OCI-LY7 (cell line): ENCODE results near the gene COL16A1.

Source experiments
- EZH2phosphoT487 ChIP-seq: fragments of 200-600 bp; sonication (generic); IDR thresholded peaks from 2 replicates; pipeline ENCODE4 v1.6.1; 2018; ENCODE audit warnings: low read depth, borderline replicate concordance, mild to moderate bottlenecking, mixed run types, antibody characterized with exemption, low read length, moderate library complexity, mixed read lengths
- TF ChIP-seq, protein P1 (sequence below): fragments of 200-600 bp; sonication (generic); conservative IDR thresholded peaks from 2 replicates; pipeline ENCODE4 v1.5.1; 2014; ENCODE audit warnings: mild to moderate bottlenecking, antibody characterized with exemption, low read length, moderate library complexity, mixed read lengths

DNA sequence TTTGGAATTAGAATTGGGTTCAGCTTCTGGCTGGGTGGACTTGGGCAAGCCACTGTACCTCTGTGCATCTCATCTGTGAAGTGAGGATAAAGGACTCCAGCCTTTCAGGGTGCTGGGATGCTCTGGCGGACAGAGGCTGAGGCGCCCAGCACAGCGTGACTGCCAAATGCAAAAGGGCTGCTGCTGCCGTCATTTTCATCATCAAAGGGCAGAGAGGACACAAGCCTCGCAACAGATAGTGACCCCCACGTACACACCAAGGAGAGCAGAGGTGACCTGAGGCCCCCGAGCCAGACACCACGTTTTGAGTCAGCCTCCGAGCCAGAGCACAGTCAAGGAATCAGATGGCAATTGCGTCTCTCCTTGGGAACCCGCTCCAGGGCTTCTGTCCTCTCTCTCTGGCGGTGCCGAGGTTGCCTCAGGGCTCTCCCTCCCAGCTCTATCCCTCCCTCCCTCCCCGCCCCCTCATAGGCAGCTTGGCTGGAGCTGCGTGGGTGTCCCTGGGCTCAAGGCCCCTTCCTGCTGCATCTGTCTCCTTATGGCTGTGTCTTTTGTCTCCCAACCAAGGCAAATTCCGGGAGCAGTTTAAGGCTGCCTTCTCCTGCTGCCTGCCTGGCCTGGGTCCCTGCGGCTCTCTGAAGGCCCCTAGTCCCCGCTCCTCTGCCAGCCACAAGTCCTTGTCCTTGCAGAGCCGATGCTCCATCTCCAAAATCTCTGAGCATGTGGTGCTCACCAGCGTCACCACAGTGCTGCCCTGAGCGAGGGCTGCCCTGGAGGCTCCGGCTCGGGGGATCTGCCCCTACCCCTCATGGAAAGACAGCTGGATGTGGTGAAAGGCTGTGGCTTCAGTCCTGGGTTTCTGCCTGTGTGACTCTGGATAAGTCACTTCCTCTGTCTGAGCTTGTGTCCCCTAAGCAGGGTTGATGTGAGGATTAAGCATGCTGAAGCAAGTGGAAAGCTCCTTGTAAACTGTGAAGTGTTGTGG lies 77.3 kb downstream of the COL16A1 start:
- TF ChIP-seq, protein P1, sequence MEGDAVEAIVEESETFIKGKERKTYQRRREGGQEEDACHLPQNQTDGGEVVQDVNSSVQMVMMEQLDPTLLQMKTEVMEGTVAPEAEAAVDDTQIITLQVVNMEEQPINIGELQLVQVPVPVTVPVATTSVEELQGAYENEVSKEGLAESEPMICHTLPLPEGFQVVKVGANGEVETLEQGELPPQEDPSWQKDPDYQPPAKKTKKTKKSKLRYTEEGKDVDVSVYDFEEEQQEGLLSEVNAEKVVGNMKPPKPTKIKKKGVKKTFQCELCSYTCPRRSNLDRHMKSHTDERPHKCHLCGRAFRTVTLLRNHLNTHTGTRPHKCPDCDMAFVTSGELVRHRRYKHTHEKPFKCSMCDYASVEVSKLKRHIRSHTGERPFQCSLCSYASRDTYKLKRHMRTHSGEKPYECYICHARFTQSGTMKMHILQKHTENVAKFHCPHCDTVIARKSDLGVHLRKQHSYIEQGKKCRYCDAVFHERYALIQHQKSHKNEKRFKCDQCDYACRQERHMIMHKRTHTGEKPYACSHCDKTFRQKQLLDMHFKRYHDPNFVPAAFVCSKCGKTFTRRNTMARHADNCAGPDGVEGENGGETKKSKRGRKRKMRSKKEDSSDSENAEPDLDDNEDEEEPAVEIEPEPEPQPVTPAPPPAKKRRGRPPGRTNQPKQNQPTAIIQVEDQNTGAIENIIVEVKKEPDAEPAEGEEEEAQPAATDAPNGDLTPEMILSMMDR: no peak
- TF ChIP-seq EZH2phosphoT487: no peak
